ENCODE data around the gene ABLIM2. TPM values are rescaled to one million over a fixed set of nuclear protein-coding genes. Genes with fewer than 3 reads are reported as not detected.

The ABLIM2 gene
- total and polyA plus RNA-seq, 10 of the 15 experiments (the other 5 are each of a cell fraction or from before 2014, with no cell fraction given): 0.03 to 0.15 (median 0.05) TPM; not detected in 7

- TF ChIP-seq MYC (IDR thresholded peaks at IDR 0.05; ENCODE audit: insufficient read depth, insufficient read length, insufficient replicate concordance, low read length, severe bottlenecking) (no peak), BCL3 (IDR thresholded peaks at IDR 0.05; ENCODE audit: borderline replicate concordance, insufficient read depth, low read depth, low read length, poor library complexity, severe bottlenecking) (no peak), SREBF2 (IDR thresholded peaks at IDR 0.05; ENCODE audit: low read length) (no peak)
- TF ChIP-seq, protein P1, sequence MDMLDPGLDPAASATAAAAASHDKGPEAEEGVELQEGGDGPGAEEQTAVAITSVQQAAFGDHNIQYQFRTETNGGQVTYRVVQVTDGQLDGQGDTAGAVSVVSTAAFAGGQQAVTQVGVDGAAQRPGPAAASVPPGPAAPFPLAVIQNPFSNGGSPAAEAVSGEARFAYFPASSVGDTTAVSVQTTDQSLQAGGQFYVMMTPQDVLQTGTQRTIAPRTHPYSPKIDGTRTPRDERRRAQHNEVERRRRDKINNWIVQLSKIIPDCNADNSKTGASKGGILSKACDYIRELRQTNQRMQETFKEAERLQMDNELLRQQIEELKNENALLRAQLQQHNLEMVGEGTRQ (IDR thresholded peaks at IDR 0.05; ENCODE audit: borderline replicate concordance, low read depth, low read length): no peak
Measured at GRCh38 chr4:7917669-7918068, 240.9 kb downstream of the ABLIM2 start (continued).

GRCh38 chr4:7915875-7916242, 242.8 kb downstream of the ABLIM2 start:
- ChIA-PET CTCF (no interaction called here), SMC1A (ENCODE audit: uncharacterized antibody, unreplicated experiment) (interaction anchor here (0.6 kb wide), 1 partner anchor 38 kb away, joined by 3 read pairs; no protein-coding TSS in a partner anchor), POLR2A (no interaction called here), RAD21 (ENCODE audit: unreplicated experiment) (no interaction called here)
- in situ Hi-C loops (cut with MboI): no loop called here
- H4K20me1 ChIP-seq (ENCODE audit: control insufficient read depth, insufficient read depth): no peaks in the 10 kb centered on the region
- H3K27ac ChIP-seq (ENCODE audit: control insufficient read depth, insufficient read depth): no peak overlapping the region
- no peak for FAIRE-seq
- no peaks in the 10 kb centered on the region for H3K79me2 ChIP-seq (ENCODE audit: control insufficient read depth, insufficient read depth, low read length)
- no peak overlapping the region for H3K9ac ChIP-seq (ENCODE audit: control insufficient read depth, insufficient read depth, low read length)
- intact Hi-C loops (cut with micrococcal nuclease; ENCODE audit: unreplicated experiment): no loop called here
- no peak overlapping the region for H3K4me2 ChIP-seq (ENCODE audit: control insufficient read depth, insufficient read depth)
- no peaks in the 10 kb centered on the region for H3K36me3 ChIP-seq (ENCODE audit: control insufficient read depth in 2 of 2, insufficient read depth in 2 of 2, low read length in 1 of 2)
- H2AFZ ChIP-seq (ENCODE audit: control insufficient read depth, low read depth, low read length): no peak overlapping the region
- no peak for ATAC-seq
- BruUV-seq (replicated peaks): no TSS peak
- peaks cover 0 to 2% of the 10 kb centered on the region in 2 experiments; a peak in 2 of 4 replicates for H3K27me3 ChIP-seq (replicated peaks in 1 of 2; ENCODE audit: control insufficient read depth in 2 of 2, insufficient read depth in 2 of 2, low read length in 1 of 2)
- H3K4me3 ChIP-seq: no peak overlapping the region
- H3K9me3 ChIP-seq (replicated peaks; ENCODE audit: control insufficient read depth, insufficient read depth, low read length): no peaks in the 10 kb centered on the region; the same call in 2 of the 3 replicates
- no peak for DNase-seq (ENCODE audit: low read depth, low spot score)
- H3K4me1 ChIP-seq (ENCODE audit: control insufficient read depth, insufficient read depth, low read length): no peaks in the 10 kb centered on the region; the same call in 1 of the 2 replicates
- WGBS (ENCODE audit: insufficient coverage, insufficient replicate concordance, low lambda C conversion rate, missing lambda C conversion rate): 9% methylated on average over 6 of the region's 6 CpGs
- TF ChIP-seq TARDBP (IDR thresholded peaks at IDR 0.05; ENCODE audit: borderline replicate concordance) (no peak), PAX8 (IDR thresholded peaks at IDR 0.05) (no peak), ZBED1 (IDR thresholded peaks at IDR 0.05; ENCODE audit: borderline replicate concordance) (no peak), MLLT1 (IDR thresholded peaks at IDR 0.05) (no peak), ESRRA (IDR thresholded peaks at IDR 0.05; ENCODE audit: low read length) (no peak), MEF2B (IDR thresholded peaks at IDR 0.05; ENCODE audit: partially characterized antibody, poor library complexity, severe bottlenecking) (no peak), DPF2 (IDR thresholded peaks at IDR 0.05) (no peak), GABPA (IDR thresholded peaks at IDR 0.05; ENCODE audit: low read depth) (no peak), BACH1 (IDR thresholded peaks at IDR 0.05; ENCODE audit: borderline replicate concordance) (no peak), KAT2A (conservative IDR thresholded peaks at IDR 0.05; ENCODE audit: control insufficient read depth, low read depth, low read length) (no peak), NBN (IDR thresholded peaks at IDR 0.05) (no peak), MYB (IDR thresholded peaks at IDR 0.05; ENCODE audit: borderline replicate concordance, low read depth, low read length) (no peak), SUZ12 (IDR thresholded peaks at IDR 0.05; ENCODE audit: unreplicated experiment) (no peak), IKZF1 (conservative IDR thresholded peaks at IDR 0.05) (no peak)
